ENCODE results near the gene NUBPL.

DNA sequence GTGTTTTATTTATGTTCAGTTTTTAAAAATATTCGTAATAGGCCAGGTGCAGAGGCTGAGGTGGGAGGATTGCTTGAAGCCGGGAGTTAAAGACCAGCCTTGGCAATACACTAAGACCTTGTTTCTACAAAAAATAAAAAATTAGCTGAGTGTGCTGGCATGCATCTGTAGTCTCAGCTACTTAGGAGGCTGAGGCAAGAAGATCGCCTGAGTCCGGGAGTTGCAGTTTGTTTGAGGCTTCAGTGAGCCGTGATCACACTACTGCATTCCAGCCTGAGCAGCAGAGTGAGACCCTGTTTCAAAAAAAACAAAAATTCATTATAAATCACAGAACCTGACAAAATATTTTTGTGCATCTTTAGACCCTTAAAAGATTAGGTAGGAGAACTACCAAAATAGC is 275.8 kb downstream of the NUBPL start:
- TF ChIP-seq, protein P1, sequence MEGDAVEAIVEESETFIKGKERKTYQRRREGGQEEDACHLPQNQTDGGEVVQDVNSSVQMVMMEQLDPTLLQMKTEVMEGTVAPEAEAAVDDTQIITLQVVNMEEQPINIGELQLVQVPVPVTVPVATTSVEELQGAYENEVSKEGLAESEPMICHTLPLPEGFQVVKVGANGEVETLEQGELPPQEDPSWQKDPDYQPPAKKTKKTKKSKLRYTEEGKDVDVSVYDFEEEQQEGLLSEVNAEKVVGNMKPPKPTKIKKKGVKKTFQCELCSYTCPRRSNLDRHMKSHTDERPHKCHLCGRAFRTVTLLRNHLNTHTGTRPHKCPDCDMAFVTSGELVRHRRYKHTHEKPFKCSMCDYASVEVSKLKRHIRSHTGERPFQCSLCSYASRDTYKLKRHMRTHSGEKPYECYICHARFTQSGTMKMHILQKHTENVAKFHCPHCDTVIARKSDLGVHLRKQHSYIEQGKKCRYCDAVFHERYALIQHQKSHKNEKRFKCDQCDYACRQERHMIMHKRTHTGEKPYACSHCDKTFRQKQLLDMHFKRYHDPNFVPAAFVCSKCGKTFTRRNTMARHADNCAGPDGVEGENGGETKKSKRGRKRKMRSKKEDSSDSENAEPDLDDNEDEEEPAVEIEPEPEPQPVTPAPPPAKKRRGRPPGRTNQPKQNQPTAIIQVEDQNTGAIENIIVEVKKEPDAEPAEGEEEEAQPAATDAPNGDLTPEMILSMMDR (IDR thresholded peaks at IDR 0.05): no peak
- TF ChIP-seq POLR2A (IDR thresholded peaks at IDR 0.05): no peak

Data from Peyer's patch (tissue), 4 donors.